UCSD-AML1 (cell line): ENCODE data around the gene DTX2.
"Not testable (repeated sequence)": the region's sequence is repeated elsewhere in the genome, so short reads cannot be mapped to it uniquely, and the experiment has no call there.

Experiments used
- DNase-seq: peaks from one replicate; lab custom pipeline; 2025; ENCODE audit not compliant: unreplicated experiment; lab: John Stamatoyannopoulos, UW

Gene DTX2

DNA sequence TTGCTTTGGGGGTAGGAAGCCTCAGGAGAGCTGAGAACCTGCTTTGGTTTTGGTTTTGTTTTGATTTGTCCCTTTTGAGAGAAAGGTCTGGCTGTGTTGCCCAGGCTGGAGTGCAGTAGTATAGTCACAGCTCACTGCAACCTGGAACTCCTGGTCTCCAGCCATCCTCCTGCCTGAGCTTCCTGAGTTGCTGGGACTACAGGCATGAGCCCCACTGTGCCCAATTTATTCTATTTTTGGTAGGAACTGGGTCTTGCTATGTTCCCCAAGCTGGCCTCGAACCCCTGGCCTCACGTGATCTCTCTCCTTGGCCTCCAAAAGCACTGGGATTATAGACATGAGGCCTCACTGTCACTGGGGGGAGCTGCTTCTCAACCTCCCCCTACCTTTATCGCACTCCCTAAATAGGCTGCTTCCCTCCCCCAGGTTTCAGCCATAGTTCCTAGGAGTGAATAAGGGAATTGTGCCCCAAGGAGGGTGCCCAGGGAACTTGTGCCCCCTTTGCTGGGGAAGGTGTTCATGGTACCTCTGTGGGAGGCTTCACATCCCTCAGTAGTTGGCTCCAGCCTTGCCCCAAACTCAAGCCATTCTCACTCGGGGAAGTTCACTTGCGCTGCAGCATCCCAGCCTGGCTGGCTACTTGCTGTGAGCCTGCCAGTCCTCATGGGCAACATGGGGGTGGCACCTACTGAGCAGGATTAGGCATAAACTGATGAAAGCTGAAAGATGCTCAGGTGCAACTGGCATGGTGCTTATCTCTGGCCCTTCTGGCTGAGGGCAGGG is 18.7 kb upstream of the DTX2 start:
- DNase-seq, result not testable (repeated sequence)

DNA sequence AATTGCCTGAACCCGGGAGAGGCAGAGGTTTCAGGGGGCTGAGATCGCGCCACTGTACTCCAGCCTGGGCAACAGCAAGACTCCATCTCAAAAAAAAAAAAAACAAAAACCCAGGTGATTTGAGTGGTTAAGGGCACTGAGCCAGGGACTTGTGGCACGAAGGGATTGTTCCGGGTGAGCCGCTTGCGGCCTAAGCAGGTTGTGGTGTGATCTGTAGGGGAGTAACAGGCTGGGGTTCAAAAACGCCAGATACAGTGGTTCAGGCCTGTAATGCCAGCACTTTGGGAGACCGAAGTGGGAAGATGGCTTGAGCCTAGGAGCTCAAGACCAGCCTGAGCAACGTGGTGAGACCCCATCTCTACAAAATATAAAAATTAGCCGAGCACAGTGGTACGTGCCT is 17.7 kb upstream of the DTX2 start:
- not testable (repeated sequence) for DNase-seq

DNA sequence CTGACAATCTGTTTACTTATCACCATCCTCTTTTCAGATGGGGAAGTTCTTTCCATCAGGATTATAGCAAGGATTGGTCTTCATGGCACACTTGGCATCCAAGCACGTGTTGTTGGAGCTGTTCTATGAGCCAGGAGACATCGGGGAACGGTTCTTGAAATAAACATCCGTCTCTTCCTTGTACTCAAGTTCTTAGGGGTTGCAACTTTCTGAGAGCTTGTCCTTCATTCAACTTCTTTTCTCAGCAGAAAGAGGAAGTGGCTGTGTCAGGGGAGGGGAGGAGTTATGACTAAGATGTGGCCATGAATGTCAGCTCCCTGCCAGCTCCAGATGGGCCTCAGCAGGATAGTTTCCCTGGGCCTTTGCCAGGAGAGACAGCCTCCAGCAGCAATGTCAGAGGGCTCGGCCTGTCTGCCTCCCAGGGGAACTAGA is 15.9 kb upstream of the DTX2 start:
- DNase-seq, result peak; percentile 29

DNA sequence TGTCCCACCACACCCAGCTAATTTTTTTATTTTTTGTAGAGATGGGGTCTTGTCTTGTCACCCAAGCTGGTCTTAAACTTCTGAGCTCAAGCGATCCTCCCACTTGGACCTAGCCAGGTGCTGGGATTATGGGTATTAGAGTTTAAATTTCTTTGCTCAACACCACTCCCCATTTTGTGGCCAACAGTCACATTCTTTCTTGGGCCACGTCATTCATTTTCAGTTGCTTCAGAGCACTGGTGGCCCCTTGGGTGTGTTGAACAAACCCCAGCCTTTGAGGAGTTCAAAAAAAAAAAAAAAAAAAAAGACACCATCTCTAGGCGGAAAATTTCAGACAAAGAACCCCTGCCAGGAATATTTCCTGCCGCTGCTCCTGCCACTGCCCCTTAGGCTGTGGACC is 4.5 kb upstream of the DTX2 start:
- not testable (repeated sequence) for DNase-seq

DNA sequence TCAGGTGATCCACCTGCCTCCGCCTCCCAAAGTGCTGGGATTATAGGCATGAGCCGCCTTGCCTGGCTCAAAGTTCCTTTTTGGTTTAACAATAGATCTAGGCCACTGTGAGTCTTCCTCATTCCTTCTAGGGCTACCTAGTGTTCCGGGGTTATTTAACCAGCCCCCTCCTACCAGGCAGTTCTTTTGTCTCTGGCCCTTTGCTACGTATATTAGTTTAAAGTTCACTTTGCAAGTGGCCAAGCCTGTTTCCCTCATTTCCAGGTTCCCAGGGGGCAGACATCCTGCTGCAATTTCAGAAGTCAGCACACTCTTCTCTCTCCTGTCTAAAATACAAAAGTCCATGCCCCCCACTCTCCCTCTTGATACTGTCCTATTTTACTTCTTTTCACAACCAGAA is 3.0 kb upstream of the DTX2 start:
- DNase-seq, result not testable (repeated sequence)

DNA sequence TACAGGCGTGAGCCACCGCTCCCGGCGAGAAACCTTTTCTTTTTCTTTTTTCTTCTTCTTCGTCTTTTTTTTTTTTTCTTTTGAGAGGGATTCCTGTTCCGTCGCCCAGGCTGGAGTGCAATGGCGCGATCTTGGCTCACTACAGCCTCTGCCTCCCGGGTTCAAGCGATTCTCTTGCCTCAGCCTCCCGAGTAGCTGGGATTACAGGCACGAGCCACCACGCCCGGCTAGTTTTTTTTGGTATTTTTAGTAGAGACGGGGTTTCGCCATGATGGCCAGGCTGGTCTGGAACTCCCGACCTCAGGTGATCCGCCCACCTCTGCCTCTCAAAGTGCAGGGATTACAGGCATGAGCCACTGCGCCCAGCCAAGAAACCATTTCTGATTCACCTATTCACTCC is 742 bp upstream of the DTX2 start:
- DNase-seq, result not testable (repeated sequence)

DNA sequence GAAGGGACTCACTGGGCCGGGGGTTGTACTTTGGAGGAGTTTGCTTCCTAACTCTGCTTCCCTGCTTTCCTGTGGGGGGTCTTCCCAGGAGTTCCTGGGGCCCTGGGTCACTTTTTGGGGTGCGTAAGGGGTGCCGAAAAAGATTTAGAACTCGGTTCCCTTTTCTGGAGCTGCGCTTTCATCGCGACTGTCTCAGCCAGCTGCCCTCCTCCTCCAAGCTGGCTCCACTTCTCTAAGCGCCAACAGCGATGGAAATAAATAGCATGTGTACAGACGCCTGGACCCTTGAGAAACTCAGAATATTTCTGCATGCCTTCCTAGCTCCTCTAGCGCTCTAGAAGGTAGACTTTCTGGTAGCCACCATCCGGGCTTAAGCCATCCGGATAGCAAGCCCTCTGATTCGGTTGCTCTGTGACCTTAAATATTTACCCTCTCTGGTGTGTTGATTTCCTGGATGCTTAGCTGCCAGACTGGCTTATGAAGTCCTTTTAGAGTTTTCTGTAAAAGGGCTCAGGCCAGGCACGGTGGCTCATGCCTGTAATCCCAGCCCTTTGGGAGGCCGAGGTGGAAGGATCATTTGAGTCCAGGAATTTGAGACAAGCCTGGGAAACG is 868 bp downstream of the DTX2 start:
- not testable (repeated sequence) for DNase-seq

DNA sequence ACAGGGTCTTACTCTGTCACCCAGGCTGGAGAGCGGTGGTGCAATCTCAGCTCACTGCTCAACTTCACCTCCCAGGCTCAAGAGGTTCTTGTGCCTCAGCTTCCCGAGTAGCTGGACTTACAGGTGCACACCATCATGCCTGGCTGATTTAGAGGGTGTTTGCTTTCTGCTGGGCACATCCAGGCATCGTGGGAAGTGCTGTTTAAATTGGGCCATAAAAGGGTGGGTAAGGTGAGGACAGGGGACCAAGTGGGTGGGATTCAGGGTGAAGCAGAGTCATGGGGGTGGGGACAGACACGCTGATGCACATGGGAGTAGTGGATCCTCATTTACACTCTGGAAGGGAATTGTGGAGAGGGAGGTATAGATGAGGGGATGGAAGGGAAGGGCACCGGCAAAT is 3.5 kb downstream of the DTX2 start:
- DNase-seq, result not testable (repeated sequence)

DNA sequence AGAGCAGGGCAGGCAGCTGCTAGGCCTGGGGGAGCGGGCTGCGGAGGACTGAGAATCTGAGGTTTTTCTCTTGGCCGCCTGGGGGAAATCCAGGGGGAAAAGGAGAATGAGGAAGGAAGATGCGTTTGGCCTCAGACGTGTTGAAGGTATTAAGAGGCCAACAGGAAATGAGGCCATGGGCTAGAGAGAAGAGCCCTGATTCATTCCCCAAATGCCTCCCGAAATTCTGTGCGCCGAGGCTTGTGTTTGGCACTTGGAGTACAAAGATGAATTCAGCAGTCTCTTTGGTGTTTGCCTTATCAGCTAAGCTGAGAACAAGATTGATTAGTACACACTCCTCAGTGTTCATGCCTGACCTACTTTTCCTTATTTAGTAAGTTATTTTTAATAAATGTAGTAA is 4.4 kb downstream of the DTX2 start:
- DNase-seq, result not testable (repeated sequence)

DNA sequence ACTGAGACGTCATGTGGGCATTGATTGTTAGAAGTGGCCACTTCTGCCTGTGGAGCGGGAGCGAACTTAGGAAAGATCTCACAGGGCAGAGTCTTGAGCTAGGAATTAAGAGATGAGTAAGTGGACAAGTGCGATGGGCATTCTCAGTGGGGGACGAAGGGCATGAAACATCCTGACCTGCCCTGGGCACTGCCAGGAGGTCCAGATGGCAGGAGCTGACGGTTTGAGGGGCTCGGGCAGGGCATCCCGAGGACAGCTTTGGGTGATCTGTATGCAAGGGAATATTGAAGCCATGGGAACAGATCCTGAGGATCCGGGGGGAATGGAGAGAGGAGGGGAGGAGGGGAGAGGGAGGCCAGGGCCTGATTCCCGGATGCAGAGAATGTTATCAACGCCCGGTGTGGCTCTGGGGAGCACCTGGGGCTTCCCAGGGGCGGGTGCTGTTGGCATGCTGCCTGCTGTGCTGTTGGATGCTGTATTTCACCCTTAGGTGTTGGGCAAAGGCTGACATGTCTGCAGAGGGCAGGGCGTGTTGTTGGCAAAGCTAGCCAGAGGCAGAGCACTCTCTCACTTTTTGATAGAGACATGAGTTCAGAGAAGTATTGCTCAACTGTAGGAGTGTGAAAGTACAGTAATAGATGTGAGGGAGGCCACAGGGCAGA is 6.4 kb downstream of the DTX2 start:
- not testable (repeated sequence) for DNase-seq

DNA sequence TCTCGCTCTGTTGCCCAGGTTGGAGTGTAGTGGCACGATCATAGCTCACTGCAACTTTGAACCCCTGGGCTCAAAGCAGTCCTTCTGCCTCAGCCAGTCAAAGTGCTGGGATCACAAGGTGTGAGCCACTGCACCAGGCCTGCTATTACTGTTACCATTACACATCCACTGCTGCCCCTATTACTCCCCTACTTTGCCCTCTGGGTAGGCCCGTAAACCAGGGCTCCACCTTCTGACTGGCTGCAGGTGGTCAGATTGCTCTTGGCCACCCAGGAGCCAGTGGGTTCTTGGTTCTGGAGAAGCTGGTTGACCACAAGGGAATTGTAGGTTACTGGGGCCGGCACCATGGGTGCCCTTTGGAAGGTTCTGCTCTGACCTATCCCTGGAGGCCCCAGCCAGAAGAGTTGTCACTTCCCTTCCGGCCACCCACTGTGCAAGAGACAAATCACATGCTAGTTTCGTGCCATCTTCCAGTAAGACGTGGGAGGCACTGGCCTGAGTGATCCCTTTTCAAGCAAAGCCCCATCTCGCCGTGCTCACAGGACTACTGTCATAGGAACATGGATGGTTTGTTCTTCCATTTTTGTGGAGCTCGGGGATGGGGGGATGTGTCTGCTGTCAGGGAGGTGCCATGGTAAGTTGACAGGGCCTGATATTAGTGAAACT is 10.2 kb downstream of the DTX2 start:
- not testable (repeated sequence) for DNase-seq

DNA sequence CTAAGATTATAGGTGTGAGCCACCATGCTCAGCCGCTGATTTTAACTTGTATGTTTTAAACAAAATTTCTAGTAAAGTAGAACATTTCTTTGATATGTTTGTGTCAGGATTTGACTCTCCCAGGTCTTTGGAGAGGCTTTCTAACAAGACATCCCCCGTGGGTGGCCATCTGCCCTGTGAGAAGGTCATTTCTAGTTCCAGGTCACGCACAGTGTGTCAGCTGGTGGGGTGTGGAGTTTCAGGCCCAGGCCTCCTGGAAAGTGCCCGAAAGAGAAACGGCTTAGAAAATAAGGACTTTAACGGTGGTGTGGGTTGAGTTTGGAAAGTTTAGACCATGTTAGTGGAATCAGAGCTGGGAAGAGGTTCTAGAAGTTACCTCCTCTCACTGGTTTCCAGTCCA is 11.6 kb downstream of the DTX2 start:
- DNase-seq, result not testable (repeated sequence)

DNA sequence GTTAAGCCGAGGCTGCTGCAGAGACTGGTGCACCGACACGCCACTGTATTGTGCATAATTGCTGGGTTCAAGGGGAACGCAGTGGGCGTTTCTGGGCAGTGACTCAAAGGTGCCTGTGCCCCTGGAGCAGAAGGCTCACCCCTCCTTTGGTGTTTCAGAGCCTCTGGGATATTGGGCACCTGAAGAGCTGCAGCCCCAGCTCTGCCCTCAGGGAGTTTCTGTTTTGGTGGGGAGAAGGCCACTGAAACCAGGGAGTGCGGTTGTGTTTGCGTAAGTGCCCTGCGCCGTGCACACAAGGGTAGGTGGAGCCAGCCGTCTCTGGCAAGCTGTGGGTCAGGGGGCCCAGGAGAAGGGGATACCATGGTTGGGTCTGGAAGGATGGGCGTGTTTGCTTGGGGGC is 14.8 kb downstream of the DTX2 start:
- not testable (repeated sequence) for DNase-seq

DNA sequence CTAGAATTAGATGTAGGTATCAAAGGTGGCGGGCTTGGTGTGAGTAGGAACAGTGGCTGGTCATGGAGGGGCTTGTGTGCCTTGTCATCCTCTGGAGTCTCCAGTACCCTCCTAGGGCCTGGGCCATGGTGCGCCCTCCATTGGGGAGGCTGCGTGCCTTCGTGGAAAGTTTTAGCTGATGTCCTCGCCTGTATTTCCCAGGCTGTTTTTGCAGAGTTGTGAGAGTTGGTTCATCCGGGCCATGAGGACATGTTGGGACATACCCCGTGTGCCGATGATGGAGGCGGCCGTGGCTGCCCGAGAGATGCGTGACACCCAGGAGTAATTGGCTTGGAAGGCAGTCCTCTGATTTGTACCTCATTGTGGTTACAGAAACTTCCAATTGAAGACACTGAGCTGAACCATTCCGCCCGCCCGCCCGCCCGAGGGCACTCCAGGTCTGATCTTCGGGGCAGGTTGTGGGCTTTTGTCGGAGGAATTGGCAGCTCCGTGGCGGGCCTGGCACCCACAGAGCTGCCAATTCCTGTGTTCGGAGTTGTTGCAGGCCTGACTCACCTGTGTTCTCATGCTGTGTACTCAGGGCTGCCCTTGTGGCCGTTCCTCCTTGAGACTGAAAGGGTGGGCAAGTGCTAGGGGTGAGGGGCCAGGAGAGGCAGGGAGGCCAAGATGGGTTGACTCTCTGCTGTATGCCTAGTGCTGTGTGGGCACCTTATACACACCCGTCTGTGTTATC is 15.4 kb downstream of the DTX2 start:
- not testable (repeated sequence) for DNase-seq

DNA sequence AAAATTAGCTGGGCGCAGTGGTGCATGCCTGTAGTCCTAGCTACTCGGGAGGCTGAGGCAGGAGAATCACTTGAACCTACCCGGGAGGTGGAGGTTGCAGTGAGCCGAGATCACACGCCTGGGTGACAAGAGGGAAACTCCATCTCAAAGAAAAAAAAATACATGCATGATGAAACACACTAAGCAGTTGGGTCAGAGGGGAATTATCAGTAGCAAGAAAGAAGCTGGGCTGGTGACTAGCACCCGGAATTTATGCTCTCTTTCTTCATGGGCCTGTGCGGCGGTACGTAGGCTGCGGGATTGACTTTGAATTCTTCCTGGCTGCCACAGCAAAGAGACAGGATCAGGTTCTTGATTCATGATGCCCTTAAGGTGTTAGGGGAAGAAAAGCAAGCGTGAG is 18.1 kb downstream of the DTX2 start:
- DNase-seq, result not testable (repeated sequence)

DNA sequence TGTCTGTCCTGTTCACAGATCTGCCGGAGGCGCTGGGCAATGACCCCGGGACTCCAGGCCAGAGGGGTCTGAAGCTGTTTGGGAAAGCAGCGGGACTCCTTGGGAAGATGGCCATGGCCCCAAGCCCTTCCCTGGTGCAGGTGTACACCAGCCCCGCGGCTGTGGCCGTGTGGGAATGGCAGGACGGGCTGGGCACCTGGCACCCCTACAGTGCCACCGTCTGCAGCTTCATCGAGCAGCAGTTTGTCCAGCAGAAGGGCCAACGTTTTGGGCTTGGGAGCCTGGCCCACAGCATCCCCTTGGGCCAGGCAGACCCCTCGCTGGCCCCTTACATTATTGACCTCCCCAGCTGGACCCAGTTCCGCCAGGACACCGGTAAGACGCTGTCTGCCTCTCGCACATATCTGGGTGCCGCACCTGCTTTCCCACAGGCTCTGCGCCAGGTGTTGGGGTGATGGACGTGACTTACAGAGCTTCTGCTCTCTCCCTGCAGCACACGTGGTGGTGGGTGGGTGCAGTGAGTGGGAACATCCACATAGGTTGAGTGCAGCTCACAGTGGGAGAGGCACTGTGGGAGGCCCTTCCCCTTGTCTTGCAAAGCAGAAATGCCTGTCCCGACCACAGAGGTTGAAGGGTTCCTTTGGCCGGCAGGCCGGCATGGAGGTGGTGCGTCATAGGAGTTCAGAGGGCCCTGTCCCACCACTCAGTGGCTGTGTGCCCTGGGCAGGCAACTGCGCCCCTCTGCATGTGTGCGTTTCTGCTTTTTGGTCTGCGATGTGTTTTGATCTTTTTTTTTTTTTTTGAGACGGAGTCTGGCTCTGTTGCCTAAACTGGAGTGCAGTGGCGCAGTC is 19.1 kb downstream of the DTX2 start:
- DNase-seq, result not testable (repeated sequence)

DNA sequence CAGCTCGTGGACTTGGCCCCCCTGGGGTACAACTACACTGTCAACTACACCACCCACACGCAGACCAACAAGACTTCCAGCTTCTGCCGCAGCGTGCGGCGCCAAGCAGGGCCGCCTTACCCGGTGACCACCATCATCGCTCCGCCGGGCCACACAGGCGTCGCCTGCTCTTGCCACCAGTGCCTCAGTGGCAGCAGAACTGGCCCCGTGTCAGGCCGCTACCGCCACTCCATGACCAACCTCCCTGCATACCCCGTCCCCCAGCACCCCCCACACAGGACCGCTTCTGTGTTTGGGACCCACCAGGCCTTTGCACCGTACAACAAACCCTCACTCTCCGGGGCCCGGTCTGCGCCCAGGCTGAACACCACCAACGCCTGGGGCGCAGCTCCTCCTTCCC is 21.2 kb downstream of the DTX2 start:
- DNase-seq, result not testable (repeated sequence)

DNA sequence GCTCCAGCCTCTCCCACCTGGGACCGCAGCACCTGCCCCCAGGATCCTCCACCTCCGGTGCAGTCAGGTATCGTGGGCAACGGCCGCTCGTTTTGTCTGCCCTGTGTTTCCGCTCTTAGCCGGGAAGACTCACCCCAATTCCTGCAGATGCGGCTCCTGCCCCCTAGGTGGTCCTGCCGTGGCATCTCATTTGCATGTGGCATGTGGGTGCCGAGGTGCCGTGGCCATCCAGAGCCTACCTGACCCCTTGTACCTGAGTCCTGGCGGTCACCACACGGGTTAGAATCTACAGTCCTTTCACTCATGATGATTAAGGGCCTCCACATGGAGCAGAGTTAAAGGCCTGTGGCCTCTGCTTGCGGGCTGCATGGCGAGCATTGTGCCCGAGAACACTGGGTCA is 21.6 kb downstream of the DTX2 start:
- DNase-seq, result not testable (repeated sequence)

DNA sequence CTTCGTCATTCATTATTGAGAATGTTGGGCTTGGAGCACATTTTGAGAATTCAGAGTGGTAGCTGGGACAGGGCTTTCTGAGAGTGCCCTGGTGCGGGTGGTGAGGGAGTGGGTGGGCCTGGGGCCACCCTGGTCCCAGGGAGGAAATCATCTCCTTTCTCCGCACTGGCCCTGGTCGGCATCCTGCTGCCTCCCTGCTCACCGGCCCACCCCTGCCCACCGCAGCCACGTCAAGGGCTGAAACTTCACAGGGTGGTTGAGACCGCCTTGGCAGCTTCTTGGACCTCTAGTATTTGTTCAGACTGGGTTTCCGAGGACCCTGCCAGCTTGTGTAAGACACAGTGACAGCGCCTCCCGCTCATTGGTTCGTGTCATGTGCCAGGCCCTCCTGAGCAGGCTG is 22.9 kb downstream of the DTX2 start:
- not testable (repeated sequence) for DNase-seq
